Caco-2 (cell line): Measurements from ENCODE around the gene STK16. TPM values are rescaled to one million over a fixed set of nuclear protein-coding genes. Genes with fewer than 3 reads are reported as not detected.

Source experiments
- BruUV-seq: library from RNA; stranded (reverse); fragments of 400-500 nt; replicated peaks from 2 replicates; lab custom pipeline; 2021; lab: Mats Ljungman, UMichigan
- CTCF ChIA-PET: fragments of 300-600 bp; sonication (Branson Sonifier 250); formaldehyde crosslinking; loops from one replicate; lab custom pipeline; 2022; ENCODE audit warnings: antibody characterized with exemption; lab: Charles Lee
- POLR2A ChIA-PET: fragments of 300-600 bp; sonication (Branson Sonifier 250); formaldehyde crosslinking; loops from one replicate; lab custom pipeline; 2022; ENCODE audit warnings: antibody characterized with exemption; lab: Charles Lee
- DNase-seq, 2 experiments: peaks; one replicate each; pipeline versions ENCODE4 v3.0.0 to v3.0.0-alpha.2; 2020 to 2022
- H3K27me3 ChIP-seq: replicated peaks from 2 replicates; pipeline ENCODE4 v1.6.0; 2011; ENCODE audit warnings: low read length; ENCODE audit not compliant: control insufficient read depth, insufficient read depth
- H3K36me3 ChIP-seq: 2 replicates; pipeline ENCODE4 v1.5.1; 2011; ENCODE audit warnings: low read length; ENCODE audit not compliant: control insufficient read depth, insufficient read depth
- H3K4me1 ChIP-seq: fragments of 250-450 bp; sonication (Bioruptor Pico); 2 replicates; pipeline ENCODE4 v1.5.1; 2020; ENCODE audit warnings: mild to moderate bottlenecking
- H3K4me3 ChIP-seq: 2 replicates; pipeline ENCODE4 v1.5.1; 2011; ENCODE audit warnings: low read depth, mild to moderate bottlenecking, control low read depth, low read length
- H3K9me3 ChIP-seq: fragments of 250-450 bp; sonication (Bioruptor Pico); 2 replicates; pipeline ENCODE4 v1.5.1; 2020; ENCODE audit warnings: mild to moderate bottlenecking, moderate library complexity
- H3K27ac Mint-ChIP-seq: one replicate; pipeline ENCODE4 v1.8.0; 2022; ENCODE audit warnings: mixed read lengths; ENCODE audit not compliant: unreplicated experiment
- H3K27me3 Mint-ChIP-seq: one replicate; pipeline ENCODE4 v1.8.0; 2022; ENCODE audit warnings: mixed read lengths; ENCODE audit not compliant: insufficient read depth, unreplicated experiment
- H3K36me3 Mint-ChIP-seq: one replicate; pipeline ENCODE4 v1.8.0; 2022; ENCODE audit warnings: mild to moderate bottlenecking, mixed read lengths; ENCODE audit not compliant: insufficient read depth, unreplicated experiment
- H3K4me1 Mint-ChIP-seq: one replicate; pipeline ENCODE4 v1.8.0; 2022; ENCODE audit warnings: low read depth, mixed read lengths; ENCODE audit not compliant: unreplicated experiment
- H3K4me3 Mint-ChIP-seq: one replicate; pipeline ENCODE4 v1.8.0; 2022; ENCODE audit warnings: mild to moderate bottlenecking, moderate library complexity, mixed read lengths; ENCODE audit not compliant: unreplicated experiment
- H3K9me3 Mint-ChIP-seq: one replicate; pipeline ENCODE4 v1.8.0; 2022; ENCODE audit warnings: mixed read lengths; ENCODE audit not compliant: unreplicated experiment
- intact Hi-C: fragments of 100-400 bp; cut with micrococcal nuclease; formaldehyde crosslinking; loops from one replicate; pipeline ENCODE4 v1.10.0; 2022; ENCODE audit not compliant: unreplicated experiment
- total RNA-seq: library from RNA; stranded (reverse); gene quantifications from 2 replicates; pipeline ENCODE4 v1.2.3, GENCODE V29; 2022
- TF ChIP-seq, protein P1 (sequence below), 2 experiments: fragments of 200-600 bp in 1 of 2; IDR thresholded peaks; 1 replicate in 1 of 2; 2 replicates in 1 of 2; pipeline versions ENCODE4 v1.5.1 to v1.8.0; 2011 to 2022; ENCODE audit warnings: antibody characterized with exemption in 1 of 2, control low read depth in 1 of 2, inconsistent platforms in 1 of 2, low read depth in 1 of 2, low read length in 1 of 2, mild to moderate bottlenecking in 1 of 2, moderate library complexity in 1 of 2; ENCODE audit not compliant: insufficient read depth in 1 of 2, severe bottlenecking in 1 of 2, unreplicated experiment in 1 of 2

STK16 gene
- total RNA-seq, 1 experiment from 2014 or later: 26.6 TPM

DNA sequence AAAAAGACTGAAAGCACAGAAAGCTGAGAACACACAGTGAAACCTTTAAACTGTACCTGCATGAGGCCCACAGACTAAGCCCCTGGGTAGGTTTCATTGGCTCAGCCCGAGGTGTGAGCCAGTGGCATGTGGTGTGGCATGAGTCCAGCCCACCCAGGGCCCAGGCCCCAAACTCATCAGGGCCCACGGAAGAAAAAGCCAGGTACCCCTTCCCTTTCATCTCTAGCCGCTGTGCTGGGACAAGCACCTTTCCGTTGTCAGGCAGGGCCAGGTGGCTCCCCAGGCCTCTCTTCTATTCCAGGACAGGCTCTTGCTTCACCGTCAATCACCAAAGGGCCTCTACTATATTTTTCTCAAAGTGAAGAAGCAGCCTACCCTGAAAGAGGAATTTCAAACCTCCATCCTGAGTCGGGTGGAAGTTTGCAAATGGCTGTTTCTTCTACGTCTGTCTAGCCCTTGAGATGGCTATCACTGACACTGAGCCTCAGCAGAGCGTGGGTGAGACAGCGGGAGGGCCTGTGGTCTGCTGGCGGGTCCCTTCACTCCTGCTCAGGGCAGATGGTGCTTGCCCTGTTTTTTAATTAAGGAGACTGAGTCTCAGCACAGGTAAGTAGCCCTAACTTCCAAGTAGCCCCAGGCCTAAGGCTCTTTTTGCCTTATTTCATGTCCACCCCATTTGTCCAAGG lies 42.4 kb downstream of the STK16 start:
- H3K27me3 Mint-ChIP-seq: no peaks in the 10 kb centered on the region
- no peak overlapping the region for H3K4me3 Mint-ChIP-seq
- no TSS peak for BruUV-seq
- Histone ChIP-seq H3K4me3 (no peak overlapping the region), H3K4me1 (no peaks in the 10 kb centered on the region), H3K9me3 (no peaks in the 10 kb centered on the region), H3K36me3 (no peaks in the 10 kb centered on the region; the same call in 1 of the 2 replicates), H3K27me3 (no peaks in the 10 kb centered on the region)
- DNase-seq: no peak
- no peaks in the 10 kb centered on the region for H3K9me3 Mint-ChIP-seq
- POLR2A ChIA-PET: interaction anchor here (0.6 kb wide), 1 partner anchor 180 kb away, joined by 4 read pairs; no protein-coding TSS in a partner anchor
- intact Hi-C loops: no loop called here
- CTCF ChIA-PET: interaction anchor here (1.0 kb wide), 1 partner anchor 13 kb away, joined by 3 read pairs; no protein-coding TSS in a partner anchor
- H3K27ac Mint-ChIP-seq: no peak overlapping the region
- H3K4me1 Mint-ChIP-seq: no peaks in the 10 kb centered on the region
- TF ChIP-seq, protein P1, sequence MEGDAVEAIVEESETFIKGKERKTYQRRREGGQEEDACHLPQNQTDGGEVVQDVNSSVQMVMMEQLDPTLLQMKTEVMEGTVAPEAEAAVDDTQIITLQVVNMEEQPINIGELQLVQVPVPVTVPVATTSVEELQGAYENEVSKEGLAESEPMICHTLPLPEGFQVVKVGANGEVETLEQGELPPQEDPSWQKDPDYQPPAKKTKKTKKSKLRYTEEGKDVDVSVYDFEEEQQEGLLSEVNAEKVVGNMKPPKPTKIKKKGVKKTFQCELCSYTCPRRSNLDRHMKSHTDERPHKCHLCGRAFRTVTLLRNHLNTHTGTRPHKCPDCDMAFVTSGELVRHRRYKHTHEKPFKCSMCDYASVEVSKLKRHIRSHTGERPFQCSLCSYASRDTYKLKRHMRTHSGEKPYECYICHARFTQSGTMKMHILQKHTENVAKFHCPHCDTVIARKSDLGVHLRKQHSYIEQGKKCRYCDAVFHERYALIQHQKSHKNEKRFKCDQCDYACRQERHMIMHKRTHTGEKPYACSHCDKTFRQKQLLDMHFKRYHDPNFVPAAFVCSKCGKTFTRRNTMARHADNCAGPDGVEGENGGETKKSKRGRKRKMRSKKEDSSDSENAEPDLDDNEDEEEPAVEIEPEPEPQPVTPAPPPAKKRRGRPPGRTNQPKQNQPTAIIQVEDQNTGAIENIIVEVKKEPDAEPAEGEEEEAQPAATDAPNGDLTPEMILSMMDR (IDR thresholded peaks at IDR 0.05; ENCODE audit: insufficient read depth in 1 of 2, low read depth in 1 of 2, low read length in 1 of 2, severe bottlenecking in 1 of 2, unreplicated experiment in 1 of 2): no peak
- H3K36me3 Mint-ChIP-seq: peaks cover 18% of the 10 kb centered on the region

DNA sequence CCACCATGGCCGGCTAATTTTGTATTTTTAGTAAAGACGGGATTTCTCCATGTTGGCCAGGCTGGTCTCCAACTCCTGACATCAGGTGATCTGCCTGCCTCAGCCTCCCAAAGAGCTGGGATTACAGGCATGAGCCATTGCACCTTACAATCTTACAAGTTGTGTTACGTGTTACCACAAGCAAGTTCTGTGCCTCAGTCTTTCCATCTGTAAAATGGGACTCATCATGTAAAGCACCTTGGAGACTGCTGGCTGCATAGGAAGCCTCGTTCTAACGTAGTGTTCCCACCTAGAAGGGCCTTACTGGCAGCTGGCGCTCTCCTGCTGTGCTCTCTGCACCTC lies 43.9 kb downstream of the STK16 start:
- H3K9me3 Mint-ChIP-seq: no peaks in the 10 kb centered on the region
- no peaks in the 10 kb centered on the region for H3K27me3 ChIP-seq
- no peak overlapping the region for H3K4me3 Mint-ChIP-seq
- no peaks in the 10 kb centered on the region for H3K9me3 ChIP-seq
- no peaks in the 10 kb centered on the region; the same call in 1 of the 2 replicates for H3K36me3 ChIP-seq
- peaks cover 12% of the 10 kb centered on the region for H3K36me3 Mint-ChIP-seq
- POLR2A ChIA-PET: interaction anchor here (0.7 kb wide), 1 partner anchor 314 kb away, joined by 12 read pairs; no protein-coding TSS in a partner anchor
- H3K27me3 Mint-ChIP-seq: no peaks in the 10 kb centered on the region
- H3K4me3 ChIP-seq: no peak overlapping the region
- H3K4me1 ChIP-seq: no peaks in the 10 kb centered on the region
- no peak overlapping the region for H3K27ac Mint-ChIP-seq
- TF ChIP-seq, protein P1 (IDR thresholded peaks at IDR 0.05; ENCODE audit: insufficient read depth in 1 of 2, low read depth in 1 of 2, low read length in 1 of 2, severe bottlenecking in 1 of 2, unreplicated experiment in 1 of 2): no peak
- no TSS peak for BruUV-seq
- CTCF ChIA-PET: no interaction called here
- DNase-seq: no peak
- H3K4me1 Mint-ChIP-seq: no peaks in the 10 kb centered on the region
- intact Hi-C loops: no loop called here

DNA sequence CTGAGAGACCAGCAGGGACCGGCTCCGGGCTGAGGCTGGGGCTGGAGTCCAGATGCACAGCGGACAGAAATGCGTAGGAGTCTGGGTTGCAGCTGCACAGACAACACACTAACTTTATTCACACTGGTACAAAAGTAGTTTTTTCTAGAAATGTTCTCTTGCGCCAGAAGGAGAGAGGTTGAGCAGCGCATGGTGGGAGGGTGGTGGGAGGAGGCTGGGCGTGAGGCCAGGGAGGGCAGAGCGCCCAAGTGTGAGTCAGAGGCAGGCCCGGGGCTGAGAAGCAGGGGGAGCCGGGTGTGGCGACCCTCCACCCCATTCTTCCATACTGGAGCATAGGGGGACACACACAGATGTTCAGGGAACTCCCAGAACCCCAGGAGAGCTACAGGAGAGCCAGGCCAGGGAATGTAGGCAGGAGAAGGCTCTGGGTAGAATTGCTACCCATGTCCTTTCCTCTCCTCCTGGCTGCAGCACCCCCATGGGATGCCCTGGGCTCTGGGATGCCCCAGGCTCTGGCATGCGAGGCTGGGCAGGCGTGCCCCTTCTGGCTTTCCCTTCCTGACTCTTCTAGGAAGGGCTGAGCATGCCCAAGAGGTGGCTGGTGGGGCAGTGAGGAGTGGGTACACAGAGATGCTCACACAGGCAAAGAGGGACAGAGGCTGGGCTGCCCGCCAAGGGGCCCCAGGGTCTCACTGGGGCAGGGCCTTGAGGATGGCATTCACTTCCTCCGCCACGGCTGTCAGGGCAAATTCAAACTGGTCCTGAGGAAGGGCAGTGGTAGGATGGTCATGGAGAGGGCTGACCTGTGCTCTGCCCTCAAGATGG lies 44.5 kb downstream of the STK16 start:
- no peaks in the 10 kb centered on the region; the same call in 1 of the 2 replicates for H3K36me3 ChIP-seq
- H3K4me3 Mint-ChIP-seq: no peak overlapping the region
- no peaks in the 10 kb centered on the region for H3K4me1 Mint-ChIP-seq
- no peak overlapping the region for H3K4me3 ChIP-seq
- H3K4me1 ChIP-seq: no peaks in the 10 kb centered on the region
- H3K27me3 Mint-ChIP-seq: no peaks in the 10 kb centered on the region
- intact Hi-C loops: no loop called here
- H3K27me3 ChIP-seq: no peaks in the 10 kb centered on the region
- ChIA-PET CTCF (no interaction called here), POLR2A (no interaction called here)
- H3K27ac Mint-ChIP-seq: no peak overlapping the region
- H3K9me3 ChIP-seq: no peaks in the 10 kb centered on the region
- TF ChIP-seq, protein P1 (IDR thresholded peaks at IDR 0.05; ENCODE audit: insufficient read depth in 1 of 2, low read depth in 1 of 2, low read length in 1 of 2, severe bottlenecking in 1 of 2, unreplicated experiment in 1 of 2): no peak
- no TSS peak for BruUV-seq
- H3K9me3 Mint-ChIP-seq: no peaks in the 10 kb centered on the region
- peaks cover 12% of the 10 kb centered on the region for H3K36me3 Mint-ChIP-seq
- DNase-seq: no peak
